ENCODE data around the gene SRL.
"Not testable (repeated sequence)": the region's sequence is repeated elsewhere in the genome, so short reads cannot be mapped to it uniquely, and the experiment has no call there.

SRL gene

DNA sequence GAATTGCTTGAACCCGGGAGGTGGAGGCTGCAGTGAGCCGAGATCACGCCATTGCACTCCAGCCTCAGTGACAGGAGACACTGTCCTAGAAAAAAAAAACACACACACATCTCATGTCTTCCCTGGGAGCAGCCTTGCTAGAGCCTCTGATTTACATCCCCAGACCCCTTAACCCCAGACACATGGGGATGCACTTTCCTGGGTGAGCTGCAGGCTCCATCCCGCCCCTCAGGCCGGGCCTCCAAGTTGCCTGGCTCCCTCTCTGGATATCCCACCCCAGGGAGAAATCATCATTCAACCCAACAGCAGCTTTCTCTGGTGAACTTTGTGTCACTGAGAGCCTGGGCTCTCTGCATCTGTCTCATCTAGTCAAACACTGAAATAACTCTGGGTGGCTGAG, 21.5 kb downstream of the SRL start:
- DNase-seq = no peak

GRCh38 chr16:4218202-4218601, 23.7 kb downstream of the SRL start:
- peak; percentile 64 for DNase-seq

GRCh38 chr16:4217204-4218131, 24.4 kb downstream of the SRL start:
- no peak for DNase-seq

GRCh38 chr16:4216596-4216995, 25.3 kb downstream of the SRL start:
- DNase-seq = no peak

DNA sequence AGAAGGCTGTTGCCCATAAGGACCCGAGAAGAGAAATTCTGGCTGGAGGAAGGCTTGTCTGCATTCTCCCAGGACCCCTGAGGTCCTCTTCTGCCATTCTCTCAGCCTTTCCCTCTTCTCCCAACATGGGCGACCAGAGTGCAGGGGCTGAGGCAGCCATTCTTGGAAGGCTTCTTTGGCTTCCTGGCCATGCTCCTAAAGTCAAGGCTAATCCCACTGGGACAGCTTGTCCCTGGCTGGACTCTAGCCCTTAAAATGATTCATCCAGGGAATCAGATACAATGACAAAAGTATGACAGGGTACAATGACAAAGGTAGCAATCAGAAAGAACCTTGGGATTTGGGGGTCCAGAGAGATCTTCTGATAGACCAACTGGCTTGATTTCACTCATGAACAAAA, 26.8 kb downstream of the SRL start:
- no peak for DNase-seq

- no peak for DNase-seq
These were observed 27.7 kb downstream of the SRL start for GRCh38 chr16:4214215-4214621.

DNA sequence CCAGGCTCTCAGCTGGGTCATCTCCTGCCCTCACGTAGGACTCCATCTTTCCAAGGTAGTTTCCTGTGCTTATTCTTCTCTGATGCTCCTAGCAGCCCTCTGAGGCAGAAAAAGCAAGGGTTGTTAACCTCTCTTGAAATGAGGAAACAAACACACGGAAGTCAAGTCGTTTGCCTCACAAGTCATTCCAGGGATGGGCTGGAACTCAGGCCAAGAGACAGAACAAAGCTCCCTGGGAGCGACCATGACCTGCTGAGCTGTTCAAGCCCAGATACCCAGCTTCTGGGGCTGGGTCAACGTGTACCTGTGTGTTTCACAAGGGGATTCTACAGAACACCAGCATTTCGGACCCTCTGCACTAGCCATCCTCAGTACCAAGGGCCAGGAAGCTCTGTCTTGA, 28.1 kb downstream of the SRL start:
- DNase-seq = no peak

GRCh38 chr16:4212934-4213296, 29.0 kb downstream of the SRL start:
- DNase-seq = no peak

- no peak for DNase-seq
These were observed 29.5 kb downstream of the SRL start for GRCh38 chr16:4212211-4212933.

GRCh38 chr16:4211445-4212210, 30.3 kb downstream of the SRL start:
- not testable (repeated sequence) for DNase-seq

GRCh38 chr16:4209666-4210065, 32.2 kb downstream of the SRL start:
- DNase-seq = no peak

DNA sequence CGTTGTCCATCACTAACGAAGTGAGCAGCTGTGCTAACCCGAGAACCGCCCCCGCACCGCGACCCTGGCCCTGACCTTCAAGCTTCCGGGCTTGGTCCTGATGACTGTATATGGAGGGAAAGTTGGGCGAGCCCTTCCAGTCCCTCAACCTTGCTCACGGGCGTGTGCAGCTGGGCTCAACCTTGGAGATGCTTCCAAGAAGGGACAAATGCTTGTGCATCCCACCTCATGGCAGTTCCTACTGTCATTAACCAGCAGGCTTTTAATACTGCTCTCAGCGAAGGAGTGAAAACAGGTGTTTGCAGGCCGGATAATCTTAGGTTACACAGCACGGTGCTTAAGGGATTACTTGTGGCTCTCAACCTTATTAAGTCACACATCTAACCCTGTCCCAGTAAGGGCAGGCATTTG, 33.5 kb downstream of the SRL start:
- DNase-seq = no peak

DNA sequence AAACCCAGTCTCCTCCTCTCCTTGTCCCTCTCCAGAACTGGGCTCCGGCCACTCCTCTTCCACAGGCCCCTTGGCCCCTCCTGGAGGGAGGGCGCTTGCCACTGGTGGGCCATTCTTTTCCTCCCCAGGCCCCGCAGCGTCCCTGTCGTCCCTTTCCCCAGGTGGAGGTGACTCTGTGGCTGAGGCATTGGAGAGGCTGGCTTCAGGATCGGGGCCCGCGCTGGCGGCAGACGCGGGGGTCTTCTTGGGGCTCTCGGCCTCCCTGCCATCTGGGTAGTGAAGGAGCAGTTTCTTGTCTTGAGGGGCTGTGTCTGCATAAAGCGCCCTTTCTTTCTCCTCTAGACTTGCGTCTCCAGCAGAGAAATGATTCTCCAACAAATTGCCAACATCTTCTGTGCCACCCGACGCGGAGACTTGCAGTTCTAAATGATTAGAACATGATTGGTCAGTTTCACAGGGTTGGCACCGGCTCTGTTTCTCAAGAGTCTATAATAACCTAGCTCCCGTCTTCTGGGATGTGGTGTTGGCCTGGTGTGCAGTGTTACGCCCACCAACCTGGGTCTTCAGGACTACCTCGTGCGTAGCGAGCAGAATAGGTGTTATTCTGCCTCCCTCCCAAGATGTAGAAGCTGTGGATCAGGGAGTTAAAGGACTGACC, 34.1 kb downstream of the SRL start:
- DNase-seq = no peak

- no peak for DNase-seq
These were observed 34.7 kb downstream of the SRL start for GRCh38 chr16:4207229-4207628.

DNA sequence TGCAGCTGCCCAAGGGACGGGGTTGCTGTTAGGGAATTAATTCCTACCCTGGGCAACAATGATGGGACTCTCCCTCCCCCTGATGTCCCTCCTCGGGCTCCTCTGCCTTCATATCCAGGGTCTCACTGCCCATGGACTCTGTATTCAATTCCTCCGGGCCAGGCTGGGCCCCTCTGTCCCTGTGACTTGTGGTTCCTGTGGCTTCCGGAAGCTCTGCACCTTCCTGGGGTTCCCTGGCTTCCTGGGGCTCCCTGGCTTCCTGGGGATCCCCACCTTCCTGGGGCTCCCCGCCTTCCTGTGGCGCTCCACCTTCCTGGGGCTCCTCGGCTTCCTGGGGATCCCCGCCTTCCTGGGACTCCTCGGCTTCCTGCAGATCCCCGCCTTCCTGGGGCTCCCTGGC, 35.2 kb downstream of the SRL start:
- DNase-seq = no peak

GRCh38 chr16:4205971-4206370, 35.9 kb downstream of the SRL start:
- DNase-seq = no peak

- DNase-seq = no peak
These were observed 37.4 kb downstream of the SRL start for GRCh38 chr16:4204521-4204920.

DNA sequence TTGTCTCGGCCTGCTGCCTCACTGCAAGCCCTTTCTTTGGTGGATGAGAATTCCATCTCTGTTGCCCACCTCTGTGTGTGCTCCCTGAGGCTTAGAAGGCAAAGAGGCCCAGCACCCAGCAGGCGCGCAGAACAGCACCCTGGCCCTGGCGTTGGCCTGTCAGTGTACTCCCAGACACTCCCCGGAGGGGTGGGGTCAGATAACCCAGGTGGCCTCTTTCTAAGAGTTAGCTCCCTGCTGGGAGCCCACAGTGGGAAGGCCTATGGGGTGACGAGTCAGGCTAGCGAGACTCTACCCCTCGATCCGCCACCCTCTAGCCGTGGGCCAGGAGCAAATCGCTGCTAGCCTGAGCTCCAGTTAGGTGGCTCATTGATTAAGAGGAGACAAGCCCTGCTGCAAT, 38.1 kb downstream of the SRL start:
- DNase-seq = no peak

DNA sequence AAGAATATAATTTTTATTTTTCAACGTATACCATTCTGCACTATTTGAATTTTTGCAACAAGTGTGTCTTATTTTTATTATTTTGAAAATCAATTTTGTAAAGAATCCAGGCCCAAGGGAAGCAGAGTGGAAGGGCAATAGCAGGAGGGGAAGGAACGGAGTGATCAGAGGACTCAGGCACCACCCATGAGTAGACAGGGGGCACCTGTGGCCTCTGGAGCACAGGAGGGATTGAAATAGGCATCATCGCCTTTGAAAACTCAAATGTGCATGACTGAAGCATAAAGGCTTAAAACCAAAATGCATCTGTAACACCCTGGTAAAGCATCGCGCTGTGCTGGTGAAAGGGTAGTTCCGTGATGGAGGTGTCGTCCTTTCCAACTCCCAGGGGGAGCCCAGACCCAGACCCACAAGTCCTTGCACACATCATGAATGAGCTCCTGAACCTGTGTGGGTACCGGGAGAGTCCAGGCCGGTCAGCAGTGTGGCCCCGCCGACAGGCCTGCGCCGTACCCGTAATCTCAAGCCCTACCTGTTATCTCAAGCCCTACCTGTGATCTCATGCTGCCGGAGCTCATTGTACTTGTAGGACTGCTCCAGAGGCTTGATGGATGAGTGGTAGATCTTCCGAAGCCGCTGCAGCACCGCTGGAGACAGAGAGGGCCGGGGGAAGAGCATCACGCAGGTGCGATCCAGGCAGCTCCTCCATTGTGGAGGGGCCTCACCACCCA, 39.1 kb downstream of the SRL start:
- DNase-seq = no peak

- no peak for DNase-seq
These were observed 41.1 kb downstream of the SRL start for GRCh38 chr16:4200781-4201137.

- no peak for DNase-seq
These were observed 41.7 kb downstream of the SRL start for GRCh38 chr16:4200000-4200780.

DNA sequence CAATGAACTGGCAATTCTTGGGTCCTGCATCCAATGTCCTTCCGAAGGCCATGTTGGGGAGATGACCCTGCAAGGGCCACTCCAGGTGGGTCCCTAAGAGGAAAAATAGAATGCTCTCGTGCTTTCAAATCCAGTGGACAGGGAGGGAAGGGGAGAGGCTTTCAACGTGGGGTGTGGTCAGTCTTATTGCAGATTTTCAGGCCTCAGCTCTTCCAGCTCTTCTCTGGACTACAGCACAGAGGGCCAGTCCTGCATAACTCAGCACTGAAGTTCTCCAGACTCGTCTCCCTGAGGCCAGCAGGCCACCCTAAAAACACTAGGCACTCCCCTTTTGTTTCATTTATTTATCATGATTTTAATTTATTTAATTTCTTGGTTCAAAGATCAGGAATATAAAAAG, 43.1 kb downstream of the SRL start:
- DNase-seq = no peak
